ENCODE results near the gene NOXA1.

- no peak for TF ChIP-seq CTCF (IDR thresholded peaks at IDR 0.05; ENCODE audit: insufficient read depth, low read depth, low read length)
- TF ChIP-seq EZH2 (IDR thresholded peaks at IDR 0.05; ENCODE audit: insufficient read depth, low read length) = no peak
Measured at GRCh38 chr9:137383081-137383783, 40.0 kb upstream of the NOXA1 start.
